ENCODE data around the gene TYMP. TPM values are rescaled to one million over a fixed set of nuclear protein-coding genes. Genes with fewer than 3 reads are reported as not detected.

TYMP gene
- total RNA-seq, 2 experiments from 2014 or later: 9.9 to 10.0 TPM

- peaks cover 67% of the 10 kb centered on the region for H3K4me1 ChIP-seq (ENCODE audit: insufficient read depth, low read length)
- Mint-ChIP-seq H3K36me3 (ENCODE audit: low read depth) (no peaks in the 10 kb centered on the region), H3K4me1 (ENCODE audit: low read depth) (peaks cover 43% of the 10 kb centered on the region), H3K27me3 (no peaks in the 10 kb centered on the region), H3K27ac (peak within 1 kb of the TSS; percentile 83), H3K4me3 (peak within 1 kb of the TSS; percentile 74), H3K9me3 (no peaks in the 10 kb centered on the region)
- H3K27me3 ChIP-seq (ENCODE audit: control insufficient read depth in 1 of 2, insufficient read depth in 2 of 2, low read length in 2 of 2): no peaks in the 10 kb centered on the region
- POLR2A ChIA-PET: interaction anchor here (0.8 to 3.0 kb wide), 8 partner anchors 11 to 610 kb away, joined by 3 to 37 read pairs (median 8); partner anchors contain the start of genes CHKB, LMF2, NCAPH2 and SCO2
- TF ChIP-seq CTCF (IDR thresholded peaks at IDR 0.05): no peak
- CTCF ChIA-PET: interaction anchor here (0.7 to 3.0 kb wide), 4 partner anchors 15 to 72 kb away, joined by 3 to 22 read pairs (median 10); partner anchors contain the start of genes SCO2 and SYCE3
- intact Hi-C loops (cut with DNase I, micrococcal nuclease): loop anchor here (2.0 to 5.0 kb wide), 4 partner anchors 15 to 75 kb away; partner anchors contain the start of genes CHKB (in 1 of the 2), SYCE3 (in 1 of the 2) and TYMP (in 1 of the 2)
- peak in 2 of 14 experiments; percentile 45 to 47 for DNase-seq
- no peak for ATAC-seq (ENCODE audit: poor library complexity)
- no peaks in the 10 kb centered on the region for H3K9me3 ChIP-seq (ENCODE audit: control insufficient read depth in 1 of 2, insufficient read depth in 1 of 2, low read length in 2 of 2)
- no peaks in the 10 kb centered on the region for H3K36me3 ChIP-seq (ENCODE audit: insufficient read depth, low read length)
- peak within 1 kb of the TSS; percentile 41 for H3K4me3 ChIP-seq (ENCODE audit: low read length)
- H3K27ac ChIP-seq (ENCODE audit: low read depth in 1 of 2, low read length in 2 of 2): peak within 1 kb of the TSS; percentile 27 to 44
These were observed 15.9 kb upstream of the TYMP start, which contains the start of gene KLHDC7B for GRCh38 chr22:50545522-50546325. Gene KLHDC7B (plus strand): TSS chr22:50545899. CDS start chr22:50546244, 345 bp downstream.

- peak overlapping the region; percentile 74 for H3K4me3 Mint-ChIP-seq
- intact Hi-C loops (cut with DNase I, micrococcal nuclease): loop anchor here (2.0 to 5.0 kb wide), 4 partner anchors 14 to 76 kb away; partner anchors contain the start of genes CHKB (in 1 of the 2), SYCE3 (in 1 of the 2) and TYMP (in 1 of the 2)
- CTCF ChIA-PET: interaction anchor here (0.5 to 3.0 kb wide), 4 partner anchors 12 to 71 kb away, joined by 3 to 22 read pairs (median 10); partner anchors contain the start of genes SCO2 and SYCE3
- no peak for ATAC-seq (ENCODE audit: poor library complexity)
- DNase-seq: peak in 4 of 14 experiments; percentile 47 to 73 (median 53)
- Histone ChIP-seq H3K4me1 (ENCODE audit: insufficient read depth, low read length) (peaks cover 65% of the 10 kb centered on the region), H3K4me3 (ENCODE audit: low read length) (peak overlapping the region; percentile 41), H3K27ac (ENCODE audit: low read depth in 1 of 2, low read length in 2 of 2) (peak overlapping the region; percentile 27 to 44), H3K36me3 (ENCODE audit: insufficient read depth, low read length) (no peaks in the 10 kb centered on the region), H3K27me3 (ENCODE audit: control insufficient read depth in 1 of 2, insufficient read depth in 2 of 2, low read length in 2 of 2) (no peaks in the 10 kb centered on the region), H3K9me3 (ENCODE audit: control insufficient read depth in 1 of 2, insufficient read depth in 1 of 2, low read length in 2 of 2) (no peaks in the 10 kb centered on the region)
- H3K9me3 Mint-ChIP-seq: no peaks in the 10 kb centered on the region
- peaks cover 40% of the 10 kb centered on the region for H3K4me1 Mint-ChIP-seq (ENCODE audit: low read depth)
- peak overlapping the region; percentile 83 for H3K27ac Mint-ChIP-seq
- no peaks in the 10 kb centered on the region for H3K27me3 Mint-ChIP-seq
- POLR2A ChIA-PET: interaction anchor here (0.7 to 3.0 kb wide), 9 partner anchors 10 to 609 kb away, joined by 3 to 37 read pairs (median 7); partner anchors contain the start of genes CHKB, LMF2, NCAPH2 and SCO2
- H3K36me3 Mint-ChIP-seq (ENCODE audit: low read depth): no peaks in the 10 kb centered on the region
- no peak for TF ChIP-seq CTCF (IDR thresholded peaks at IDR 0.05)
These were observed 15.0 kb upstream of the TYMP start for GRCh38 chr22:50544746-50545253.

GRCh38 chr22:50544078-50544745 is 14.4 kb upstream of the TYMP start:
- Histone ChIP-seq H3K27me3 (ENCODE audit: control insufficient read depth in 1 of 2, insufficient read depth in 2 of 2, low read length in 2 of 2) (no peaks in the 10 kb centered on the region), H3K4me1 (ENCODE audit: insufficient read depth, low read length) (peaks cover 63% of the 10 kb centered on the region), H3K27ac (ENCODE audit: low read depth in 1 of 2, low read length in 2 of 2) (peak overlapping the region; percentile 27 to 44), H3K4me3 (ENCODE audit: low read length) (peak overlapping the region; percentile 41), H3K36me3 (ENCODE audit: insufficient read depth, low read length) (no peaks in the 10 kb centered on the region), H3K9me3 (ENCODE audit: control insufficient read depth in 1 of 2, insufficient read depth in 1 of 2, low read length in 2 of 2) (no peaks in the 10 kb centered on the region)
- DNase-seq (peak; percentile 62 to 91 (median 80)), ATAC-seq (ENCODE audit: poor library complexity) (peak; percentile 48)
- ChIA-PET POLR2A (interaction anchor here (0.7 to 3.0 kb wide), 8 partner anchors 13 to 608 kb away, joined by 3 to 37 read pairs (median 8); partner anchors contain the start of genes CHKB, LMF2, NCAPH2 and SCO2), CTCF (interaction anchor here (2.7 to 3.0 kb wide), 2 partner anchors 18 to 19 kb away, joined by 17 to 22 read pairs; partner anchors contain the start of genes SCO2 and SYCE3)
- Mint-ChIP-seq H3K27me3 (no peaks in the 10 kb centered on the region), H3K4me1 (ENCODE audit: low read depth) (peaks cover 45% of the 10 kb centered on the region), H3K9me3 (no peaks in the 10 kb centered on the region), H3K4me3 (peak overlapping the region; percentile 74), H3K27ac (peak overlapping the region; percentile 83), H3K36me3 (ENCODE audit: low read depth) (no peaks in the 10 kb centered on the region)
- intact Hi-C loops (cut with DNase I, micrococcal nuclease): loop anchor here (2.0 kb wide), 3 partner anchors 13 to 77 kb away; partner anchors contain the start of genes SYCE3 (in 1 of the 2) and TYMP (in 1 of the 2)
- TF ChIP-seq CTCF (IDR thresholded peaks at IDR 0.05): peak; percentile 67

Measured in CD4-positive, alpha-beta T cell (primary cell).